IMR-90 (cell line): Measurements from ENCODE around the gene DCLK1. TPM values are rescaled to one million over a fixed set of nuclear protein-coding genes. Genes with fewer than 3 reads are reported as not detected.

ENCODE experiments used
- ATAC-seq: fragments of 200-7000 bp; cut with Tn5 transposase; 2 replicates; pipeline ENCODE4 v1.9.1; 2020; ENCODE audit warnings: low read depth, mild to moderate bottlenecking, moderate library complexity
- BruUV-seq: library from RNA; stranded (reverse); fragments of 400-500 nt; replicated peaks from 2 replicates; lab custom pipeline; 2021; lab: Mats Ljungman, UMichigan
- CTCF ChIA-PET: fragments of 300-600 bp; formaldehyde crosslinking; extraction: SDS; loops from one replicate; lab custom pipeline; 2021; ENCODE audit warnings: antibody characterized with exemption; lab: Yijun Ruan, JAX
- POLR2A ChIA-PET: fragments of 300-600 bp; sonication (Branson Sonifier 250); formaldehyde crosslinking; loops from one replicate; lab custom pipeline; 2022; ENCODE audit warnings: antibody characterized with exemption; ENCODE audit not compliant: unreplicated experiment; lab: Charles Lee
- DNase-seq: peaks from one replicate; pipeline ENCODE4 v3.0.0; 2013
- H2AFZ ChIP-seq: replicated peaks from 2 replicates; pipeline ENCODE3; 2013; ENCODE audit warnings: low read length, mild to moderate bottlenecking; ENCODE audit not compliant: poor library complexity
- H2AK5ac ChIP-seq: 2 replicates; pipeline ENCODE4 v1.6.1; 2013; ENCODE audit warnings: low read depth, low read length, inconsistent platforms
- H2AK9ac ChIP-seq: replicated peaks from 2 replicates; pipeline ENCODE3; 2013; ENCODE audit warnings: mild to moderate bottlenecking, low read depth, low read length, moderate library complexity; ENCODE audit not compliant: poor library complexity
- H2BK120ac ChIP-seq: 2 replicates; pipeline ENCODE4 v1.6.1; 2013; ENCODE audit warnings: low read depth, low read length, inconsistent platforms
- H2BK15ac ChIP-seq: 3 replicates; pipeline ENCODE4 v1.6.1; 2013; ENCODE audit warnings: low read depth, low read length, inconsistent platforms
- H2BK20ac ChIP-seq: 2 replicates; pipeline ENCODE4 v1.6.1; 2013; ENCODE audit warnings: low read depth, mild to moderate bottlenecking, inconsistent platforms, low read length, moderate library complexity
- H2BK5ac ChIP-seq: 2 replicates; pipeline ENCODE4 v1.6.1; 2013; ENCODE audit warnings: mild to moderate bottlenecking, low read depth, low read length, inconsistent platforms; ENCODE audit not compliant: poor library complexity, severe bottlenecking
- H3K14ac ChIP-seq: replicated peaks from 2 replicates; pipeline ENCODE4 v1.6.1; 2013; ENCODE audit warnings: low read depth, low read length, inconsistent platforms
- H3K18ac ChIP-seq: 2 replicates; pipeline ENCODE4 v1.6.1; 2013; ENCODE audit warnings: low read depth, low read length, control low read depth
- H3K23ac ChIP-seq: 2 replicates; pipeline ENCODE4 v1.6.1; 2013; ENCODE audit warnings: low read depth, low read length, inconsistent platforms
- H3K27ac ChIP-seq: 2 replicates; pipeline ENCODE4 v1.5.1; 2013; ENCODE audit warnings: mild to moderate bottlenecking, control low read depth, low read length; ENCODE audit not compliant: insufficient read depth
- H3K27me3 ChIP-seq: 2 replicates; pipeline ENCODE4 v1.6.1; 2013; ENCODE audit warnings: low read length; ENCODE audit not compliant: control insufficient read depth, insufficient read depth
- H3K36me3 ChIP-seq: 2 replicates; pipeline ENCODE4 v1.6.1; 2013; ENCODE audit warnings: low read length, mixed read lengths; ENCODE audit not compliant: control insufficient read depth, insufficient read depth
- H3K4ac ChIP-seq: 2 replicates; pipeline ENCODE4 v1.6.1; 2013; ENCODE audit warnings: low read depth, low read length, inconsistent platforms
- H3K4me1 ChIP-seq: 2 replicates; pipeline ENCODE4 v1.6.1; 2013; ENCODE audit warnings: low read length, mixed read lengths; ENCODE audit not compliant: control insufficient read depth, insufficient read depth
- H3K4me2 ChIP-seq: 2 replicates; pipeline ENCODE4 v1.6.1; 2013; ENCODE audit warnings: low read depth, mild to moderate bottlenecking, control low read depth, low read length, moderate library complexity
- H3K4me3 ChIP-seq: 2 replicates; pipeline ENCODE4 v1.5.1; 2013; ENCODE audit warnings: low read depth, mild to moderate bottlenecking, control low read depth, low read length, moderate library complexity; ENCODE audit not compliant: insufficient read depth
- H3K56ac ChIP-seq: 2 replicates; pipeline ENCODE4 v1.6.1; 2013; ENCODE audit warnings: low read length, inconsistent platforms; ENCODE audit not compliant: insufficient read depth; ENCODE audit errors: extremely low read depth
- H3K79me1 ChIP-seq, 2 experiments: 2 replicates each; pipeline ENCODE4 v1.6.1; 2013; ENCODE audit warnings: low read length in 2 of 2, inconsistent platforms in 1 of 2, low read depth in 1 of 2
- H3K9ac ChIP-seq: 2 replicates; pipeline ENCODE4 v1.6.1; 2013; ENCODE audit warnings: low read depth, low read length, control low read depth
- H3K9me1 ChIP-seq: 2 replicates; pipeline ENCODE4 v1.6.1; 2013; ENCODE audit warnings: low read length, inconsistent platforms; ENCODE audit not compliant: insufficient read depth
- H3K9me3 ChIP-seq: 2 replicates; pipeline ENCODE4 v1.6.1; 2013; ENCODE audit warnings: low read length; ENCODE audit not compliant: control insufficient read depth, insufficient read depth
- H4K20me1 ChIP-seq: 2 replicates; pipeline ENCODE4 v1.6.1; 2013; ENCODE audit warnings: low read length, inconsistent platforms; ENCODE audit not compliant: insufficient read depth
- H4K5ac ChIP-seq: 2 replicates; pipeline ENCODE4 v1.6.1; 2013; ENCODE audit warnings: mild to moderate bottlenecking, low read depth, low read length, control low read depth
- H4K8ac ChIP-seq, 2 experiments: 2 replicates each; pipeline ENCODE4 v1.6.1; 2013; ENCODE audit warnings: low read depth in 2 of 2, low read length in 2 of 2, control low read depth in 1 of 2, inconsistent platforms in 1 of 2
- H4K91ac ChIP-seq: 2 replicates; pipeline ENCODE4 v1.6.1; 2013; ENCODE audit warnings: low read depth, low read length, inconsistent platforms; ENCODE audit not compliant: insufficient read depth
- BHLHE40 ChIP-seq: fragments of 150-350 bp; IDR thresholded peaks from 2 replicates; pipeline ENCODE4 v1.6.1; 2016; ENCODE audit warnings: mild to moderate bottlenecking, low read depth, low read length
- CEBPB ChIP-seq: IDR thresholded peaks from 2 replicates; pipeline ENCODE4 v1.6.1; 2012; ENCODE audit warnings: low read depth, low read length, improper control_type of control experiment
- CHD1 ChIP-seq: IDR thresholded peaks from 2 replicates; pipeline ENCODE4 v1.6.1; 2012; ENCODE audit warnings: low read depth, low read length, improper control_type of control experiment
- CTCF ChIP-seq: conservative IDR thresholded peaks from 2 replicates; pipeline ENCODE4 v1.5.1; 2012; ENCODE audit warnings: mild to moderate bottlenecking, low read depth, low read length, improper control_type of control experiment
- ELK1 ChIP-seq: fragments of 150-350 bp; IDR thresholded peaks from 2 replicates; pipeline ENCODE4 v1.6.1; 2016; ENCODE audit warnings: low read depth, mild to moderate bottlenecking, low read length, moderate library complexity, borderline replicate concordance
- FOS ChIP-seq: fragments of 150-350 bp; IDR thresholded peaks from 2 replicates; pipeline ENCODE4 v1.6.1; 2016; ENCODE audit warnings: low read depth, low read length
- MAFK ChIP-seq: IDR thresholded peaks from 2 replicates; pipeline ENCODE4 v1.6.1; 2012; ENCODE audit warnings: low read depth, low read length, improper control_type of control experiment
- MAZ ChIP-seq: IDR thresholded peaks from 2 replicates; pipeline ENCODE4 v1.6.1; 2012; ENCODE audit warnings: low read depth, mild to moderate bottlenecking, low read length, improper control_type of control experiment, moderate library complexity, borderline replicate concordance
- MXI1 ChIP-seq: IDR thresholded peaks from 2 replicates; pipeline ENCODE4 v1.6.1; 2012; ENCODE audit warnings: low read depth, mild to moderate bottlenecking, low read length, moderate library complexity, borderline replicate concordance
- NFE2L2 ChIP-seq: fragments of 150-350 bp; IDR thresholded peaks from 2 replicates; pipeline ENCODE4 v1.6.1; 2016; ENCODE audit warnings: low read depth, mild to moderate bottlenecking, low read length
- POLR2A ChIP-seq: IDR thresholded peaks from 2 replicates; pipeline ENCODE4 v1.6.1; 2012; ENCODE audit warnings: mild to moderate bottlenecking, low read depth, low read length
- RAD21 ChIP-seq: IDR thresholded peaks from 2 replicates; pipeline ENCODE4 v1.6.1; 2012; ENCODE audit warnings: low read length, improper control_type of control experiment
- RCOR1 ChIP-seq: IDR thresholded peaks from 2 replicates; pipeline ENCODE4 v1.6.1; 2012; ENCODE audit warnings: mild to moderate bottlenecking, low read length, improper control_type of control experiment; ENCODE audit not compliant: insufficient replicate concordance
- RFX5 ChIP-seq: IDR thresholded peaks from 2 replicates; pipeline ENCODE4 v1.8.0; 2012; ENCODE audit warnings: low read depth, mild to moderate bottlenecking, low read length, moderate library complexity
- SMC3 ChIP-seq: fragments of 150-350 bp; IDR thresholded peaks from 2 replicates; pipeline ENCODE4 v1.6.1; 2016; ENCODE audit warnings: low read depth, mild to moderate bottlenecking, antibody characterized with exemption, low read length, moderate library complexity
- USF2 ChIP-seq: fragments of 150-350 bp; IDR thresholded peaks from 2 replicates; pipeline ENCODE4 v1.6.1; 2017; ENCODE audit warnings: mild to moderate bottlenecking, antibody characterized with exemption, low read length, low read depth
- WGBS, 2 experiments: methylation state at CpG; one replicate each; pipeline versions ENCODE4 v1.1.5 to v1.1.7; 2013; ENCODE audit warnings: missing lambda C conversion rate in 2 of 2; ENCODE audit not compliant: insufficient read length in 1 of 2; ENCODE audit errors: extremely low coverage in 2 of 2; 5-methylcytosine and 5-hydroxymethylcytosine counted together
- dilution Hi-C: fragments of 300-500 bp; cut with HindIII; formaldehyde crosslinking; loops from one replicate; pipeline ENCODE4 v1.14.3; 2018; ENCODE audit warnings: low sequenced_read_pairs; ENCODE audit not compliant: unreplicated experiment
- in situ Hi-C: fragments of 300-500 bp; cut with MboI; formaldehyde crosslinking; loops from 3 replicates; pipeline ENCODE4 v1.14.3; 2019; ENCODE audit warnings: low sequenced_read_pairs, inconsistent platforms, mixed read lengths
- intact Hi-C: fragments of 100-400 bp; cut with micrococcal nuclease; formaldehyde crosslinking; loops from 2 replicates; pipeline ENCODE4 v1.10.0; 2022
- polyA plus RNA-seq, 3 experiments: library from polyadenylated mRNA; depleted of rRNA; stranded (reverse); fragments of >200 nt; gene quantifications; 2 replicates each; pipeline ENCODE4 v1.2.3, GENCODE V29; 2012; ENCODE audit warnings: low replicate concordance in 1 of 3
- total RNA-seq: library from RNA; depleted of rRNA; stranded (reverse); fragments of >200 nt; gene quantifications from 2 replicates; pipeline ENCODE4 v1.2.3, GENCODE V29; 2012

The DCLK1 gene
- total and polyA plus RNA-seq, 2 of the 4 experiments (the other 2 are of a cell fraction), result under 0.01 to 0.02 TPM

GRCh38 chr13:35927567-35928021, 203.6 kb downstream of the DCLK1 start:
- TF ChIP-seq NFE2L2 (no peak), MAZ (no peak), MAFK (no peak), POLR2A (no peak), CTCF (no peak), FOS (peak; percentile 61), RAD21 (no peak), RCOR1 (no peak), MXI1 (0 out of 2 replicates have a peak, but pooled peaks have one; percentile 48), CEBPB (peak; percentile 93), BHLHE40 (no peak), RFX5 (no peak), USF2 (peak; percentile 67), ELK1 (no peak), CHD1 (no peak), SMC3 (no peak)
- BruUV-seq, result no TSS peak
- H3K27ac ChIP-seq, result peak overlapping the region; percentile 39
- no peaks in the 10 kb centered on the region for H4K20me1 ChIP-seq
- H2AK9ac ChIP-seq, result no peak overlapping the region
- H4K8ac ChIP-seq, result peak overlapping the region; percentile 38 to 66; a peak in 1 of 4 replicates
- 0 out of 2 replicates have a peak overlapping the region, but pooled peaks have one; percentile 2 for H2BK120ac ChIP-seq
- intact Hi-C loops (no loop called here), dilution Hi-C loops (no loop called here), in situ Hi-C loops (no loop called here)
- no peaks in the 10 kb centered on the region for H3K27me3 ChIP-seq
- peak overlapping the region; percentile 11; the same call in 1 of the 2 replicates for H2BK20ac ChIP-seq
- H3K14ac ChIP-seq, result peak overlapping the region; percentile 63; the same call in 1 of the 2 replicates
- peaks cover 14% of the 10 kb centered on the region for H3K4me1 ChIP-seq
- H4K91ac ChIP-seq, result no peak overlapping the region; the same call in 1 of the 2 replicates
- H3K9ac ChIP-seq, result no peak overlapping the region
- ChIA-PET POLR2A (no interaction called here), CTCF (no interaction called here)
- no peak overlapping the region for H3K4me2 ChIP-seq
- H3K56ac ChIP-seq, result no peak overlapping the region
- peaks cover 13% of the 10 kb centered on the region for H3K9me1 ChIP-seq
- no peak overlapping the region for H3K4ac ChIP-seq
- no peak overlapping the region for H2BK5ac ChIP-seq
- H3K18ac ChIP-seq, result no peak overlapping the region
- no peaks in the 10 kb centered on the region for H3K36me3 ChIP-seq
- H2AFZ ChIP-seq, result peak overlapping the region; percentile 26
- H3K4me3 ChIP-seq, result no peak overlapping the region
- DNase-seq, result peak; percentile 97
- H4K5ac ChIP-seq, result no peak overlapping the region
- H2BK15ac ChIP-seq, result no peak overlapping the region
- peak; percentile 69 for ATAC-seq
- H2AK5ac ChIP-seq, result no peak overlapping the region
- no peak overlapping the region for H3K23ac ChIP-seq
- no peaks in the 10 kb centered on the region for H3K79me1 ChIP-seq
- WGBS, 2 experiments, result no CpG with 5 or more reads among the region's 4 CpGs
- H3K9me3 ChIP-seq, result no peaks in the 10 kb centered on the region
